ENCODE measurements around the gene KCNMB4. TPM values are rescaled to one million over a fixed set of nuclear protein-coding genes. Genes with fewer than 3 reads are reported as not detected.

KCNMB4 gene
- total and polyA plus RNA-seq, 4 experiments from 2014 or later = 0.34 to 1.1 (median 0.58) TPM

DNA sequence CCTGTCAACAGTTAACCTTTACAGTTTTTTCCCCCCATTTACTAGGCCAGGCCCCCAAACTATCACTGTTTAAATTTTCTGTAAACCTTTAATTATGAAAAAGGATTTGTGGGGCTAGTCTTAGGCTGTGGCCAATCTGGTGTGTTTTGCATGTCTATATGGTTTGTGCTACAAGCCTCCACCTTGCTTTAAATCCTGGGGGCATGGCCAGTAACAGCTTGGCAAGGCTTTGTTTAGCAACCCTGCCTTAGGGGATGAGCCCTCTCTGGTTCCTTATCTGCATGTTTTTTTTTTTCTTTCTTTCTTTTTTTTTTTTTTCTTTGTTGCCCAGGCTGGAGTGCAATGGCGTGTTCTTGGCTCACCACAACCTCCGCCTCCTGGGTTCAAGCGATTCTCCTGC lies 102.7 kb downstream of the KCNMB4 start:
- Histone ChIP-seq H3K27me3 (ENCODE audit: insufficient read depth, low read length) (no peaks in the 10 kb centered on the region), H3K4me3 (ENCODE audit: low read length in 2 of 2) (no peak overlapping the region), H3K36me3 (ENCODE audit: insufficient read depth, low read length) (no peaks in the 10 kb centered on the region), H3K4me1 (ENCODE audit: insufficient read depth, low read length) (no peaks in the 10 kb centered on the region), H3K9me3 (ENCODE audit: control insufficient read depth in 1 of 2, low read length in 2 of 2) (no peaks in the 10 kb centered on the region), H3K27ac (ENCODE audit: low read depth, low read length) (no peak overlapping the region)
- Mint-ChIP-seq H3K27ac (no peak overlapping the region), H3K4me3 (no peak overlapping the region), H3K4me1 (no peaks in the 10 kb centered on the region), H3K36me3 (no peaks in the 10 kb centered on the region), H3K9me3 (peaks cover 0 to 10% (median 8%) of the 10 kb centered on the region in 8 donors), H3K27me3 (peaks cover 7% of the 10 kb centered on the region in 2 donors)
- POLR2A ChIA-PET (ENCODE audit: partially characterized antibody) = no interaction called here
- no peak for DNase-seq
- intact Hi-C loops (cut with micrococcal nuclease) = no loop called here
- CTCF ChIA-PET (ENCODE audit: partially characterized antibody) = no interaction called here

- POLR2A ChIA-PET (ENCODE audit: partially characterized antibody) = no interaction called here
- intact Hi-C loops (cut with micrococcal nuclease) = no loop called here
Measured at GRCh38 chr12:70469221-70469820, 103.2 kb downstream of the KCNMB4 start.

GRCh38 chr12:70482764-70483163 lies 116.7 kb downstream of the KCNMB4 start:
- no peak overlapping the region for H3K27ac ChIP-seq (ENCODE audit: low read depth, low read length)
- Mint-ChIP-seq H3K27me3 (peaks cover 3 to 5% of the 10 kb centered on the region in 2 donors), H3K27ac (no peak overlapping the region), H3K4me1 (no peaks in the 10 kb centered on the region), H3K36me3 (no peaks in the 10 kb centered on the region), H3K9me3 (peaks cover 0 to 6% (median 0%) of the 10 kb centered on the region in 8 donors), H3K4me3 (no peak overlapping the region)
- no peaks in the 10 kb centered on the region for H3K4me1 ChIP-seq (ENCODE audit: insufficient read depth, low read length)
- ChIA-PET POLR2A (ENCODE audit: partially characterized antibody) (no interaction called here), CTCF (ENCODE audit: partially characterized antibody) (no interaction called here)
- H3K27me3 ChIP-seq (ENCODE audit: insufficient read depth, low read length) = no peaks in the 10 kb centered on the region
- intact Hi-C loops (cut with micrococcal nuclease) = no loop called here
- no peak for DNase-seq
- H3K36me3 ChIP-seq (ENCODE audit: insufficient read depth, low read length) = no peaks in the 10 kb centered on the region
- no peak overlapping the region for H3K4me3 ChIP-seq (ENCODE audit: low read length in 2 of 2)
- no peaks in the 10 kb centered on the region for H3K9me3 ChIP-seq (ENCODE audit: control insufficient read depth in 1 of 2, low read length in 2 of 2)

More at GRCh38 chr12:70469221-70469820, 103.2 kb downstream of the KCNMB4 start:
- DNase-seq = no peak
- no peak overlapping the region for H3K4me3 Mint-ChIP-seq
- H3K9me3 Mint-ChIP-seq = peaks cover 0 to 7% (median 4%) of the 10 kb centered on the region in 8 donors
- no peaks in the 10 kb centered on the region for H3K9me3 ChIP-seq (ENCODE audit: control insufficient read depth in 1 of 2, low read length in 2 of 2)
- H3K4me1 ChIP-seq (ENCODE audit: insufficient read depth, low read length) = no peaks in the 10 kb centered on the region
- H3K4me1 Mint-ChIP-seq = no peaks in the 10 kb centered on the region
- no peaks in the 10 kb centered on the region for H3K27me3 ChIP-seq (ENCODE audit: insufficient read depth, low read length)
- CTCF ChIA-PET (ENCODE audit: partially characterized antibody) = no interaction called here
- H3K27ac Mint-ChIP-seq = no peak overlapping the region
- peaks cover 7% of the 10 kb centered on the region in 2 donors for H3K27me3 Mint-ChIP-seq
- no peak overlapping the region for H3K4me3 ChIP-seq (ENCODE audit: low read length in 2 of 2)
- no peaks in the 10 kb centered on the region for H3K36me3 Mint-ChIP-seq
- H3K27ac ChIP-seq (ENCODE audit: low read depth, low read length) = no peak overlapping the region
- H3K36me3 ChIP-seq (ENCODE audit: insufficient read depth, low read length) = no peaks in the 10 kb centered on the region

Other genes starting within 250 kb of the KCNMB4 start
- gene CNOT2, start 122.9 kb upstream of the KCNMB4 start, total RNA-seq = 100 to 1,000 TPM; 120 to 121 TPM
- 100 to 1,000 TPM in 1 of 2 donors, 10 to 100 TPM in 1; 93.5 to 115 TPM for gene CNOT2, start 122.9 kb upstream of the KCNMB4 start, polyA plus RNA-seq